Endodermal cell (in vitro differentiated cells): Measurements from ENCODE around the gene OSBPL8. TPM values are rescaled to one million over a fixed set of nuclear protein-coding genes. Genes with fewer than 3 reads are reported as not detected.
"Not testable (repeated sequence)": the region's sequence is repeated elsewhere in the genome, so short reads cannot be mapped to it uniquely, and the experiment has no call there.

ENCODE experiments used
- DNase-seq: peaks from one replicate; pipeline ENCODE4 v3.0.0-alpha.2; 2017
- H3K27ac ChIP-seq: 2 replicates; pipeline ENCODE4 v1.5.1; 2013; ENCODE audit warnings: mild to moderate bottlenecking, low read depth, low read length, moderate library complexity
- H3K27me3 ChIP-seq: 2 replicates; pipeline ENCODE4 v1.6.1; 2013; ENCODE audit warnings: mild to moderate bottlenecking, low read length, moderate library complexity; ENCODE audit not compliant: insufficient read depth, control insufficient read depth, poor library complexity, severe bottlenecking
- H3K36me3 ChIP-seq: 2 replicates; pipeline ENCODE4 v1.7.0; 2013; ENCODE audit warnings: mild to moderate bottlenecking, low read length, moderate library complexity; ENCODE audit not compliant: control insufficient read depth, insufficient read depth
- H3K4me1 ChIP-seq: one replicate; pipeline ENCODE4 v1.7.0; 2013; ENCODE audit warnings: low read length; ENCODE audit not compliant: control insufficient read depth, insufficient read depth
- H3K4me3 ChIP-seq: 2 replicates; pipeline ENCODE4 v1.5.1; 2013; ENCODE audit warnings: mild to moderate bottlenecking, low read length, moderate library complexity
- H3K9ac ChIP-seq: 2 replicates; pipeline ENCODE4 v1.6.1; 2013; ENCODE audit warnings: mild to moderate bottlenecking, low read length, moderate library complexity; ENCODE audit not compliant: poor library complexity, severe bottlenecking; ENCODE audit errors: extremely low read depth
- H3K9me3 ChIP-seq: 2 replicates; pipeline ENCODE4 v1.6.1; 2013; ENCODE audit warnings: mild to moderate bottlenecking, low read length, moderate library complexity; ENCODE audit not compliant: control insufficient read depth
- H3K27ac Mint-ChIP-seq: 2 replicates; pipeline ENCODE4 v1.8.0; 2020; ENCODE audit warnings: mixed read lengths
- H3K27me3 Mint-ChIP-seq: 2 replicates; pipeline ENCODE4 v1.8.0; 2021; ENCODE audit warnings: mild to moderate bottlenecking, mixed read lengths; ENCODE audit not compliant: insufficient read depth
- H3K36me3 Mint-ChIP-seq: 2 replicates; pipeline ENCODE4 v1.8.0; 2020; ENCODE audit warnings: low read depth, mixed read lengths
- H3K4me1 Mint-ChIP-seq: 2 replicates; pipeline ENCODE4 v1.8.0; 2020; ENCODE audit warnings: mixed read lengths
- H3K4me3 Mint-ChIP-seq: 2 replicates; pipeline ENCODE4 v1.8.0; 2020; ENCODE audit warnings: mild to moderate bottlenecking, moderate library complexity, mixed read lengths
- H3K9me3 Mint-ChIP-seq: 2 replicates; pipeline ENCODE4 v1.8.0; 2020; ENCODE audit warnings: mild to moderate bottlenecking, mixed read lengths
- WGBS, 2 experiments: methylation state at CpG; one replicate each; pipeline versions ENCODE4 v1.1.5 to v1.1.7; 2013; ENCODE audit warnings: missing lambda C conversion rate in 2 of 2, mixed read lengths in 1 of 2; ENCODE audit not compliant: insufficient coverage in 1 of 2, insufficient read length in 1 of 2; 5-methylcytosine and 5-hydroxymethylcytosine counted together
- total RNA-seq, 2 donors: library from RNA; stranded (reverse); fragmentation: NEBNext Ultra II Directional in 1 of 2; extraction: Animal tissue kit (Norgen Biotek cat#: 25700) in 1 of 2; gene quantifications; 2 replicates in 1 of 2; 3 replicates in 1 of 2; pipeline ENCODE4 v1.2.1, GENCODE V29; 2021
- TF ChIP-seq, protein P1 (sequence below): fragments of 200-600 bp; sonication (generic); conservative IDR thresholded peaks from 2 replicates; pipeline ENCODE4 v1.5.0; 2021; ENCODE audit warnings: antibody characterized with exemption, mild to moderate bottlenecking

Gene OSBPL8
- total RNA-seq, 2 donors from 2014 or later = 44.0 to 58.8 TPM

DNA sequence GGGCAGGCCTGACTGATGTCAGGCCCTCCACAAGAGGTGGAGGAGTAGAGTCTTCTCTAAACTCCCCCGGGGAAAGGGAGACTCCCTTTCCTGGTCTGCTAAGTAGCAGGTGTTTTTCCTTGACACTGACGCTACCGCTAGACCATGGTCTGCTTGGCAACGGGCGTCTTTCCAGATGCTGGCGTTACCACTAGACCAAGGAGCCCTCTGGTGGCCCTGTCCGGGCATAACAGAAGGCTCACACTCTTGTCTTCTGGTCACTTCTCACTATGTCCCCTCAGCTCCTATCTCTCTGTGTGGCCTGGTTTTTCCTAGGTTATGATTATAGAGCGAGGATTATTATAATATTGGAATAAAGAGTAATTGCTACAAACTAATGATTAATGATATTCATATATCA is 86.7 kb downstream of the OSBPL8 start:
- not testable (repeated sequence) for H3K4me3 Mint-ChIP-seq, DNase-seq, H3K4me3 ChIP-seq, H3K4me1 Mint-ChIP-seq, H3K36me3 Mint-ChIP-seq, H3K9ac ChIP-seq, H3K9me3 Mint-ChIP-seq, H3K27ac Mint-ChIP-seq, H3K27ac ChIP-seq, H3K9me3 ChIP-seq, H3K27me3 ChIP-seq, H3K4me1 ChIP-seq, H3K27me3 Mint-ChIP-seq, H3K36me3 ChIP-seq
- 94 to 96% methylated on average over 4 to 7 of the region's 8 CpGs for WGBS, 2 experiments
- TF ChIP-seq, protein P1, sequence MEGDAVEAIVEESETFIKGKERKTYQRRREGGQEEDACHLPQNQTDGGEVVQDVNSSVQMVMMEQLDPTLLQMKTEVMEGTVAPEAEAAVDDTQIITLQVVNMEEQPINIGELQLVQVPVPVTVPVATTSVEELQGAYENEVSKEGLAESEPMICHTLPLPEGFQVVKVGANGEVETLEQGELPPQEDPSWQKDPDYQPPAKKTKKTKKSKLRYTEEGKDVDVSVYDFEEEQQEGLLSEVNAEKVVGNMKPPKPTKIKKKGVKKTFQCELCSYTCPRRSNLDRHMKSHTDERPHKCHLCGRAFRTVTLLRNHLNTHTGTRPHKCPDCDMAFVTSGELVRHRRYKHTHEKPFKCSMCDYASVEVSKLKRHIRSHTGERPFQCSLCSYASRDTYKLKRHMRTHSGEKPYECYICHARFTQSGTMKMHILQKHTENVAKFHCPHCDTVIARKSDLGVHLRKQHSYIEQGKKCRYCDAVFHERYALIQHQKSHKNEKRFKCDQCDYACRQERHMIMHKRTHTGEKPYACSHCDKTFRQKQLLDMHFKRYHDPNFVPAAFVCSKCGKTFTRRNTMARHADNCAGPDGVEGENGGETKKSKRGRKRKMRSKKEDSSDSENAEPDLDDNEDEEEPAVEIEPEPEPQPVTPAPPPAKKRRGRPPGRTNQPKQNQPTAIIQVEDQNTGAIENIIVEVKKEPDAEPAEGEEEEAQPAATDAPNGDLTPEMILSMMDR = peak; percentile 60

DNA sequence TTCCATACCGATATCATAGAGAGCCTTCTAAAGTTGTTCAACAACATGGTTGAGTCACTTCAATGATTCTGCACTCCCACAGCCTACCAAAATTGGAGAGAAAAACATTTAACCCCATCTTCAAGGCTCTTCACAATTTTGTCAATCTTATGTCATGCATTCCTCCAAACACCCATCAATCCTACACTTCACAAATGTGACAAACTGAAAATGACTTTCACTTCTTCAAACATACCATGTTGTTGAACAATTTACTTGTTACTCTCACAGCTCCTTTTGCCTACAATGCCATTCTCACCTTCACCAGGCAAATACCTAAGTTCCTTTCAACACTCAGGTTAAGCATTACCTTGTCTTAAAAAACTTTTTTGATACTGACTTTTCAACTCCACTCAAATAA is 88.0 kb downstream of the OSBPL8 start:
- H3K27me3 ChIP-seq = no peaks in the 10 kb centered on the region
- WGBS, 2 experiments = 96 to 100% methylated on average over 1 of the region's 1 CpG
- H3K4me3 ChIP-seq = no peak overlapping the region
- H3K4me1 ChIP-seq = peaks cover 8% of the 10 kb centered on the region
- Mint-ChIP-seq H3K36me3 (peaks cover 5% of the 10 kb centered on the region), H3K4me1 (no peaks in the 10 kb centered on the region), H3K27me3 (no peaks in the 10 kb centered on the region), H3K4me3 (no peak overlapping the region), H3K9me3 (peaks cover 4% of the 10 kb centered on the region), H3K27ac (no peak overlapping the region)
- no peaks in the 10 kb centered on the region for H3K9me3 ChIP-seq
- TF ChIP-seq, protein P1 = no peak
- no peak for DNase-seq
- H3K9ac ChIP-seq = no peak overlapping the region
- no peak overlapping the region for H3K27ac ChIP-seq
- H3K36me3 ChIP-seq = no peaks in the 10 kb centered on the region

DNA sequence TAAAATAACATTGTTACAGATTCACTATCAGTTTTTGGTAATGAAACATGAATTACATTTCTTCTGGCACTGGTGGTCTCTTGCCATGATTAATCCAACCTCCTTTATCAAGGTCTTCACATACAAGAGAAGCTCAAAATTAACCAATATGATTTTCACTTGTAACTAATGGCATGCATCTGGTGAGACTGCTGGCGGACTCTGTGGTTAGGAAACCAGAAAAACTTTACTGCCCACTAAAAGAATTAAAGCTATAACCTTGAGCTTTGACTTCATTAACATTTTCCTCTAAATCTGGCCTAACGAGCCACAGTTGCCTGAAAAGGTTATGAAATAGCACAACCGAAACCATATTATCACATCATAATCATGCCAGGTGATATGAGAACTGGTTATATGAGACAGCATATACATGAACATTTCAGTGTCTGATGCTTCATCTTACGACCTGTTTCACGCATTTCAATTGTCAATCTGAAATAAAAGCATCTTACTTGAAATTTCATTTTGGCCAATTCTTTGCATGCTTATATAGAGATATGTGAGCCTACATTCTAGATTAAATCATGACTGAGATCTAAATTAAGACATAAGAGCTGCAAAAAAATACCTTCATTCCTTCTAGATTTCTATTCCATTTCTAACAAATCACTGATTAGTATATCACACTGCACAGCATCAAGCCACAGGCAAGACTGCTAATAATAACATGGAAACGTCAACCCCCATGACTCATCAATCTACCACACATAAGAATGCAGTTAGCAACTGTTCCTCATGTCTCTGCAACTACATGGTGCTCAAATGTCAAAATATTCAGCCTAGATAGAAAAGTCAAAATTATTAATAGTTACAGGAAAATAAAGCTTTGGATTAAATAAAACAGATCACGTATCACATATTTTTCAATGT is 89.3 kb downstream of the OSBPL8 start:
- Histone ChIP-seq H3K4me1 (peaks cover 8% of the 10 kb centered on the region), H3K9me3 (no peaks in the 10 kb centered on the region), H3K27me3 (no peaks in the 10 kb centered on the region), H3K9ac (no peak overlapping the region), H3K27ac (no peak overlapping the region), H3K36me3 (no peaks in the 10 kb centered on the region), H3K4me3 (no peak overlapping the region)
- TF ChIP-seq, protein P1 = no peak
- Mint-ChIP-seq H3K27ac (no peak overlapping the region), H3K4me1 (no peaks in the 10 kb centered on the region), H3K27me3 (no peaks in the 10 kb centered on the region), H3K9me3 (peaks cover 4% of the 10 kb centered on the region), H3K4me3 (no peak overlapping the region), H3K36me3 (peaks cover 5% of the 10 kb centered on the region)
- 80 to 93% methylated on average over 1 to 6 of the region's 7 CpGs for WGBS, 2 experiments
- DNase-seq = no peak
